H9 (cell line): ENCODE measurements around the gene MAPKAPK3. TPM values are rescaled to one million over a fixed set of nuclear protein-coding genes. Genes with fewer than 3 reads are reported as not detected.

ENCODE experiments used
- DNase-seq: peaks from one replicate; pipeline ENCODE4 v3.0.0-alpha.2; 2017
- H2AFZ ChIP-seq: one replicate; pipeline ENCODE4 v1.6.1; 2013; ENCODE audit warnings: mild to moderate bottlenecking, low read length, control low read depth, moderate library complexity
- H2AK5ac ChIP-seq: 2 replicates; pipeline ENCODE4 v1.6.1; 2013; ENCODE audit warnings: low read length, control low read depth, mixed read lengths; ENCODE audit not compliant: insufficient read length
- H2BK120ac ChIP-seq: one replicate; pipeline ENCODE4 v1.6.1; 2013; ENCODE audit warnings: low read depth, mild to moderate bottlenecking, low read length, control low read depth, inconsistent platforms; ENCODE audit not compliant: poor library complexity, severe bottlenecking
- H2BK12ac ChIP-seq: 2 replicates; pipeline ENCODE4 v1.6.1; 2013; ENCODE audit warnings: low read length, control low read depth, mixed read lengths, low read depth; ENCODE audit not compliant: insufficient read length
- H2BK15ac ChIP-seq: 2 replicates; pipeline ENCODE4 v1.6.1; 2013; ENCODE audit warnings: low read depth, low read length, control low read depth
- H2BK20ac ChIP-seq: one replicate; pipeline ENCODE4 v1.6.1; 2013; ENCODE audit warnings: low read depth, mild to moderate bottlenecking, low read length, control low read depth, inconsistent platforms; ENCODE audit not compliant: poor library complexity, severe bottlenecking
- H2BK5ac ChIP-seq: 2 replicates; pipeline ENCODE4 v1.6.1; 2013; ENCODE audit warnings: low read length, control low read depth, mixed read lengths; ENCODE audit not compliant: insufficient read length
- H3K14ac ChIP-seq: 2 replicates; pipeline ENCODE4 v1.6.1; 2013; ENCODE audit warnings: low read length, control low read depth; ENCODE audit not compliant: insufficient read depth
- H3K18ac ChIP-seq: 2 replicates; pipeline ENCODE4 v1.6.1; 2013; ENCODE audit warnings: low read depth, mild to moderate bottlenecking, mixed read lengths, low read length, control low read depth; ENCODE audit not compliant: insufficient read length
- H3K23ac ChIP-seq: 2 replicates; pipeline ENCODE4 v1.6.1; 2013; ENCODE audit warnings: low read length, control low read depth, mixed read lengths, low read depth; ENCODE audit not compliant: insufficient read length
- H3K23me2 ChIP-seq: 2 replicates; pipeline ENCODE4 v1.6.1; 2013; ENCODE audit warnings: low read depth, mild to moderate bottlenecking, mixed read lengths, low read length, control low read depth; ENCODE audit not compliant: insufficient read length, poor library complexity, severe bottlenecking
- H3K27ac ChIP-seq: 2 replicates; pipeline ENCODE4 v1.5.1; 2013; ENCODE audit warnings: low read length, control low read depth, mixed read lengths, low read depth; ENCODE audit not compliant: insufficient read length
- H3K27me3 ChIP-seq: 2 replicates; pipeline ENCODE4 v1.6.1; 2013; ENCODE audit warnings: low read length, control low read depth, inconsistent platforms; ENCODE audit not compliant: insufficient read depth
- H3K4ac ChIP-seq: 2 replicates; pipeline ENCODE4 v1.6.1; 2013; ENCODE audit warnings: low read depth, mild to moderate bottlenecking, control low read depth, inconsistent platforms, low read length, moderate library complexity
- H3K4me1 ChIP-seq: 2 replicates; pipeline ENCODE4 v1.6.1; 2013; ENCODE audit warnings: low read length, control low read depth, inconsistent platforms; ENCODE audit not compliant: insufficient read depth
- H3K4me2 ChIP-seq: 2 replicates; pipeline ENCODE4 v1.6.1; 2013; ENCODE audit warnings: low read length, control low read depth, mixed read lengths; ENCODE audit not compliant: insufficient read length, insufficient read depth
- H3K56ac ChIP-seq: 2 replicates; pipeline ENCODE4 v1.6.1; 2013; ENCODE audit warnings: low read depth, mild to moderate bottlenecking, mixed read lengths, low read length, control low read depth; ENCODE audit not compliant: insufficient read length
- H3K79me1 ChIP-seq: 2 replicates; pipeline ENCODE4 v1.6.1; 2013; ENCODE audit warnings: low read depth, mild to moderate bottlenecking, moderate library complexity, low read length, control low read depth, inconsistent platforms; ENCODE audit not compliant: insufficient read depth, poor library complexity, severe bottlenecking
- H3K79me2 ChIP-seq: 2 replicates; pipeline ENCODE4 v1.6.1; 2013; ENCODE audit warnings: low read length, control low read depth, inconsistent platforms; ENCODE audit not compliant: insufficient read depth
- H3K9ac ChIP-seq: 2 replicates; pipeline ENCODE4 v1.6.1; 2013; ENCODE audit warnings: low read length, control low read depth, mixed read lengths; ENCODE audit not compliant: insufficient read length; ENCODE audit errors: extremely low read depth
- H3K9me3 ChIP-seq: one replicate; pipeline ENCODE4 v1.6.1; 2013; ENCODE audit warnings: low read depth, low read length, inconsistent platforms; ENCODE audit not compliant: control insufficient read depth
- H3T11ph ChIP-seq: one replicate; pipeline ENCODE4 v1.6.1; 2013; ENCODE audit warnings: mild to moderate bottlenecking, low read length, control low read depth, inconsistent platforms
- H4K20me1 ChIP-seq: one replicate; pipeline ENCODE4 v1.6.1; 2013; ENCODE audit not compliant: control insufficient read depth, insufficient read length, insufficient read depth
- H4K5ac ChIP-seq: 2 replicates; pipeline ENCODE4 v1.6.1; 2013; ENCODE audit warnings: low read depth, mild to moderate bottlenecking, mixed read lengths, low read length, control low read depth; ENCODE audit not compliant: insufficient read length
- H4K8ac ChIP-seq: replicated peaks from 2 replicates; pipeline ENCODE4 v1.6.1; 2013; ENCODE audit warnings: low read length, control low read depth, mixed read lengths, low read depth; ENCODE audit not compliant: insufficient read length
- H4K91ac ChIP-seq: 2 replicates; pipeline ENCODE4 v1.6.1; 2013; ENCODE audit warnings: low read depth, mild to moderate bottlenecking, moderate library complexity, mixed read lengths, low read length, control low read depth; ENCODE audit not compliant: insufficient read length
- H3K27ac Mint-ChIP-seq, 3 experiments: 2 replicates in 2 of 3; 3 replicates in 1 of 3; pipeline ENCODE4 v1.8.0; 2020 to 2021; ENCODE audit warnings: mixed read lengths in 3 of 3, mild to moderate bottlenecking in 1 of 3, moderate library complexity in 1 of 3
- H3K27me3 Mint-ChIP-seq: 2 replicates; pipeline ENCODE4 v1.8.0; 2021; ENCODE audit warnings: low read depth, mild to moderate bottlenecking, moderate library complexity, mixed read lengths
- H3K36me3 Mint-ChIP-seq, 3 experiments: 2 replicates in 2 of 3; 3 replicates in 1 of 3; pipeline ENCODE4 v1.8.0; 2020 to 2021; ENCODE audit warnings: low read depth in 3 of 3, mixed read lengths in 3 of 3; ENCODE audit not compliant: insufficient read depth in 1 of 3
- H3K4me1 Mint-ChIP-seq, 2 experiments: 2 replicates each; pipeline ENCODE4 v1.8.0; 2020; ENCODE audit warnings: mixed read lengths in 2 of 2
- H3K4me3 Mint-ChIP-seq, 2 experiments: 2 replicates in 1 of 2; 3 replicates in 1 of 2; pipeline ENCODE4 v1.8.0; 2020 to 2021; ENCODE audit warnings: mild to moderate bottlenecking in 2 of 2, mixed read lengths in 2 of 2, moderate library complexity in 1 of 2
- H3K9me3 Mint-ChIP-seq, 2 experiments: 2 replicates in 1 of 2; 3 replicates in 1 of 2; pipeline ENCODE4 v1.8.0; 2020; ENCODE audit warnings: mild to moderate bottlenecking in 2 of 2, mixed read lengths in 2 of 2, moderate library complexity in 1 of 2
- CTCF ChIP-seq: fragments of 200-600 bp; sonication (generic); conservative IDR thresholded peaks from 3 replicates; pipeline ENCODE4 v1.8.0; 2021; ENCODE audit warnings: antibody characterized with exemption, mild to moderate bottlenecking
- WGBS: extraction: QIAGEN DNeasy Blood & Tissue Kit; methylation state at CpG from one replicate; pipeline ENCODE4 v1.1.7; 2013; ENCODE audit warnings: missing lambda C conversion rate, low lambda C conversion rate, mixed read lengths; ENCODE audit not compliant: insufficient read length; ENCODE audit errors: extremely low coverage; 5-methylcytosine and 5-hydroxymethylcytosine counted together
- total RNA-seq: library from RNA; stranded (reverse); gene quantifications from 2 replicates; pipeline ENCODE4 v1.2.1, GENCODE V29; 2021

Gene MAPKAPK3
- total RNA-seq, 1 experiment from 2014 or later, result 57.9 TPM

- Histone ChIP-seq H3K9ac (no peak overlapping the region), H3K23ac (no peak overlapping the region), H4K8ac (no peak overlapping the region), H2AK5ac (no peak overlapping the region), H4K5ac (no peak overlapping the region), H3K79me1 (no peaks in the 10 kb centered on the region), H2BK120ac (no peak overlapping the region), H2BK20ac (no peak overlapping the region), H3K79me2 (no peaks in the 10 kb centered on the region), H3K4me1 (no peaks in the 10 kb centered on the region), H3K4ac (no peak overlapping the region), H4K91ac (no peak overlapping the region), H3T11ph (no peak overlapping the region), H3K23me2 (no peaks in the 10 kb centered on the region), H3K18ac (no peak overlapping the region), H4K20me1 (no peaks in the 10 kb centered on the region), H2BK12ac (no peak overlapping the region), H3K14ac (no peak overlapping the region), H3K9me3 (no peaks in the 10 kb centered on the region), H3K27ac (no peak overlapping the region), H2AFZ (no peak overlapping the region), H3K27me3 (no peaks in the 10 kb centered on the region), H2BK15ac (no peak overlapping the region), H3K4me2 (no peak overlapping the region), H2BK5ac (no peak overlapping the region), H3K56ac (no peak overlapping the region)
- DNase-seq, result no peak
- peaks cover 8% of the 10 kb centered on the region for H3K27me3 Mint-ChIP-seq
- peaks cover 0 to 3% of the 10 kb centered on the region in 2 experiments; a peak in 2 of 4 replicates for H3K4me1 Mint-ChIP-seq
- H3K9me3 Mint-ChIP-seq, result no peaks in the 10 kb centered on the region
- peak overlapping the region in 2 of 3 experiments; percentile 17; a peak in 2 of 7 replicates for H3K27ac Mint-ChIP-seq
- H3K36me3 Mint-ChIP-seq, result peaks cover 0 to 7% (median 4%) of the 10 kb centered on the region in 3 experiments; a peak in 4 of 7 replicates
- no CpG with 5 or more reads among the region's 6 CpGs for WGBS
- H3K4me3 Mint-ChIP-seq, result peak overlapping the region in 1 of 2 experiments; percentile 33; a peak in 1 of 5 replicates
- TF ChIP-seq CTCF, result no peak
These were observed 33.1 kb upstream of the MAPKAPK3 start for GRCh38 chr3:50583897-50584296.
